Activated T-cell treated with anti-CD3 and anti-CD28 coated beads for 1 hour (primary cell): ENCODE data around the gene RBMXL3.
"Not testable (repeated sequence)": the region's sequence is repeated elsewhere in the genome, so short reads cannot be mapped to it uniquely, and the experiment has no call there.

Experiments used
- DNase-seq: peaks from one replicate; pipeline ENCODE4 v3.0.0-alpha.2; 2020; ENCODE audit warnings: low read depth

The RBMXL3 gene

DNA sequence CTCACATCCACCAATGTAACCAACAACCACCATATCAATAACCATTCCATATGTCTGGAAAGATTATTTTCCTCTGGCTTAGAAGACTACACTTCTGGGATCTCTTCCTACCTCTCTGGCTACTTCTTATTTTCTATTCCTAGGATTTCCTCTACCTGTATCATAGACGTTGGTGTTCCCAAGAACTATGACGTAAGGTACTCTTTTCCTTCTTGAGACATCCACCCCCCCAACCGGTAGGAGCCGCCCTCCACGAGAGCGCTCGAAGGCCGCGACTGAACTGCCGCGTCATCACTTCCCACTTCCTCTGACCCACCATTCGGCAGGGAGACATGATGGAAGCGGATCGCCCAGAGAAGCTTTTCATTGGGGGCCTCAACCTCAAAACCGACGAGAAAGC, at the start of gene RBMXL3:
Gene RBMXL3, plus strand, starts transcription at position 301 of the 400 bp plus-strand sequence. Its CDS starts 32 bp downstream, at position 333.
- no peak for DNase-seq

DNA sequence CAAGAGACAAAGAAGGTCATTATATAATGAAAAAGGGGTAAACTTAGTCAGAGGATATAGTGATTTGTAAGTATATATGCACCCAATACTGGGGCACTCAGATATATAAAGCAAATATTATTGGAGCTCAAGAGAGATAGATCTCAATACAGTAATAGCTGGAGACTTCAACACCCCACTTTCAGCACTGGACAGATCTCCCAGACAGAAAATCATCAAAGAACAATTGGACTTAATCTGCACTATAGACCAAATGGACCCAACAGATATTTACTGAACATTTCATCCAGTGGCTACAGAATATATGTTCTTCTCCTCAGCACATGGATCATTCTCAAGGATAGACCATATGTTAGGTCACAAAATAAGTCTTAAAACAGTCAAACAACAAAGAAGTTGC, 47.2 kb upstream of the RBMXL3 start:
- DNase-seq: no peak

DNA sequence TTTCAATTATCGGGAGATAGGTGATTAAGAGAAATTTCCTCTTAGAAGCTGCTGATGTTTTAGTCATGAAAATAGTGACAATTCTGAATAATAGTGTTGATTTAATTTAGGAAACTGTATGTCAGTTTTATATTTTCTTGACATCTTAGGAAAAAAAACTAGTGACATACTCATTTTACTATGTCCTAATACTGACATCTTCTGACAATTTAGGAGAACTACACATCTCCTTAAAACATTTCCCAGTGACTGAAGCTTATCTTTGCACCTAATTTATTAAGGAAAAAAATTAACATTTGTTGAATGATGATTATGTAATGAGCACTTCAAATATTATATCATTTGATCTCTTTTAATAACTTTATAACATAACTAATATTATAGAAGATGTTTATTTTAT, 42.0 kb upstream of the RBMXL3 start:
- no peak for DNase-seq

DNA sequence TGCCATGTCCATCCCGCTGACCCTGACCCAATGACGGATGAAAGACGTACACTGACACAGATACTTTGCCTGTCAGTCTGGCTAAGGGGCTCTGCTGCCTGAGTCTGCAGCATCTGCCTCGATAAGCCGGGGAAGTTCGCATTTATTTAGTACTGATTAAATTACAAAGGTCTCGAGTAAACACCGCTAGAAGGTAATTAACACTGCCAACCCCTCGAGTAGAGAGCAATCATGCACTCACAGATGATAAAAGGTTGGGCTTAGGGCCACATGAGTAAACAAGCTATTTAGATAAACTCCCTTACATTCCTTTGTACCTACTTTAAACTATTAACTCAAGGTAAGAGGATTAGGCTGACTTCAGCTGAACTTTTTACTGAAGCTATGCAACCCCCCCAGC, 16.0 kb upstream of the RBMXL3 start:
- DNase-seq: no peak

DNA sequence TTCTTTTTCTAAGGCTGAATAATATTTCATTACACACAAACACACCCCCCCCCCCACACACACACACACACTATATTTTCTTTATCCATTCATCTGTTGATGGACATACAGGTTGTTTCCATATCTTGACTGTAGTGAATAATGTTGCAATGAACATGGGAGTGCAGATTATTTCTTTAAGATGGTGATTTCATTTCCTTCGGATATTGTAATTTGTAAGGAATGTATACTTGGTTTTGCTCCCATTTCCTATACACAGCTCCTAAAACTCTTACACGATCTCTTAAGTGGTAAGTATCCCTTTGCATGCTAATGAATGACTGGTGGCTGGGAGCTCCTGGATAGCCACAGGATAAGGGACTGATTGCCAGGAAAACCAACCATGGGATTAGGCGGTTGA, 14.7 kb upstream of the RBMXL3 start:
- DNase-seq: no peak

DNA sequence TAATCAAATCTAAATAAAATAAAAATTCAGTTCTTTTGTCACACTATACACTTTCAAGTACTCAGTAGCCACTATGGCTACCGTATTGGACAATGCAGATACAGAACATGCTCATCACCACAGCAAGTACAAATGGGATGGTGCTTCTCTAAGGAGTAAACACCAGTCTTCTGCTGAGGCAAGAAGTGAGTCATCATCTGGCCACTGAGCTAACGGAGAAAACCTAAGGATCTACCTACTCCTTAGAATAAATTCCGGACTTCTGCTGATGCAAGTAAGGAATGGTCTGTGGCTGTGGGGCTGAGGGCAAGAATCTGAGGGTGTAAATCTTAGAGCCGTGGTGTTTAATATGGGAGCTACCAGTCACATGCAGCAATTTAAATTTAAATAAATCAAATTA, 11.3 kb upstream of the RBMXL3 start:
- no peak for DNase-seq

DNA sequence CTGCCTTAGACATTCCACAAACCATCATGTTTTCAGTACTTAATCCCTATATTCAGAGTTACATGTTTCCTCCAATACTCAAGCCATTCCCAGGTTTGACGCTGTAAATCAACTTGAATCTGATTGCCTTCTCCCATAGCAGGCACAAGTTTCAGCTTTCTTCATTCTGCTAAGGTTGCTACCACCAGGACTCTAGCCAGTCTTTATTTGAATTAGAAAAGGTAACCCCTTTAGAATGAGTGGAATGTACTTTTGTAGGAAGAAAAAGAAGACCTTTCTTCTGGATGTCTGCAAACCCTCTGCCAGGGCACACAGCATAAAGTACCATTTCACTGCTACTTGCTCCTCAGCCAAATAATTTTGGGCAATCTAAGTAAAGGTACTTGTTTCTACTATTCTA, 10.7 kb upstream of the RBMXL3 start:
- no peak for DNase-seq

DNA sequence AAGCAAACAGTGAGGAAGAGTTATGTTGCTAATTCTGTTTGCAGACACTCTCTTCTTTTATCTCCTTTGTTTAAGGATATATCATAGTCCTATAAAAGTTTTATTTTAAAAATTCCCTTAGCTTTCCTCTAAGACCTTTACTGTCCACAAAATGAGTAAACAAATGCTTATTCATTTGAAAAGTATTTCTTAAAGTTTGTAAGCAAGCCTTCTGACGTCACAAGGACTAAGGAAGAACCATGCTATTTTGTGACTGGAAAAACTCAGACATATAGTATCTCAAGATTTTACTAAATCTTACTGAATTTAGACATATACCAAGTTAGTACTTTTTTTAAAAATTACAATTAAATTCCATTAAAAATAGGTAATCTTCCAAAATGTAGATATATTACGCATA, 5.2 kb upstream of the RBMXL3 start:
- DNase-seq: no peak

DNA sequence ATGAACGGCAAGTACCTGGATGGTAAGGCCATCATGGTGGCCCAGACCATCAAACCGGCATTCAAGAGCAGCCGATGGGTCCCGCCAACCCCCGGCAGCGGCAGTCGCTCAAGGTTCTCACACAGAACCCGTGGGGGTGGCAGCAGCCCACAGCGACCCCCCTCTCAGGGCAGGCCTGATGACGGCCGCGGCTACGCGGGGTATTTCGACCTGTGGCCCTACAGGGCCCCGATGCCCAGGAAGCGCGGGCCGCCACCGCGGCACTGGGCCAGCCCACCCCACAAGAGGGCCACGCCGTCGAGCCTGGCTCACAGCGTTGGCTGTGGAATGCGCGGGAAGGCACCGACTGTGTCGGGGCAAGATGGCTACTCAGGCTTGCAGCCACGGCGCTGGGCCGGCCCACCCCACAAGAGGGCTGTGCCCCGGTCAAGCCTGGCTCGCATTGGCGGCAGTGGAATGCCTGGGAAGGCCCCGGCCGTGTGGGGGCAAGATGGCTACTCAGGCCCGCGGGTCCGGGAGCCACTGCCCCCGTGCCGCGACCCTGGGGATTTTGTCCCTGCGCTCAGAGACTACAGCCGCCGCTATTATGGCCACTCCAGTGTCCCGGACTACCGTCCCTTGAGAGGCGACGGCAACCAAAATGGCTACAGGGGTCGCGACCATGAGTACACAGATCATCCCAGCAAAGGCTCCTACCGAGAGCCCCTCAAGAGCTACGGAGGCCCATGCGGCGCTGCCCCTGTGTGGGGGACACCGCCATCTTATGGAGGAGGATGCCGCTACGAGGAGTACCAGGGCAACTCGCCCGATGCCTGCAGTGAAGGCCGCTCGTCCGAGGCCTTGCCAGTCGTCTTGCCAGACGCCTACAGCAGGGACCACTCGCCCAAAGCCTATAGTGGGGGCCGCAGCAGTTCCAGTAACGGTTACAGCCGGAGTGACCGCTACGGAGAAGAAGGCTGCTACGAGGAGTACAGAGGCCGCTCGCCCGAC, 731 bp downstream of the RBMXL3 start:
- DNase-seq: no peak

DNA sequence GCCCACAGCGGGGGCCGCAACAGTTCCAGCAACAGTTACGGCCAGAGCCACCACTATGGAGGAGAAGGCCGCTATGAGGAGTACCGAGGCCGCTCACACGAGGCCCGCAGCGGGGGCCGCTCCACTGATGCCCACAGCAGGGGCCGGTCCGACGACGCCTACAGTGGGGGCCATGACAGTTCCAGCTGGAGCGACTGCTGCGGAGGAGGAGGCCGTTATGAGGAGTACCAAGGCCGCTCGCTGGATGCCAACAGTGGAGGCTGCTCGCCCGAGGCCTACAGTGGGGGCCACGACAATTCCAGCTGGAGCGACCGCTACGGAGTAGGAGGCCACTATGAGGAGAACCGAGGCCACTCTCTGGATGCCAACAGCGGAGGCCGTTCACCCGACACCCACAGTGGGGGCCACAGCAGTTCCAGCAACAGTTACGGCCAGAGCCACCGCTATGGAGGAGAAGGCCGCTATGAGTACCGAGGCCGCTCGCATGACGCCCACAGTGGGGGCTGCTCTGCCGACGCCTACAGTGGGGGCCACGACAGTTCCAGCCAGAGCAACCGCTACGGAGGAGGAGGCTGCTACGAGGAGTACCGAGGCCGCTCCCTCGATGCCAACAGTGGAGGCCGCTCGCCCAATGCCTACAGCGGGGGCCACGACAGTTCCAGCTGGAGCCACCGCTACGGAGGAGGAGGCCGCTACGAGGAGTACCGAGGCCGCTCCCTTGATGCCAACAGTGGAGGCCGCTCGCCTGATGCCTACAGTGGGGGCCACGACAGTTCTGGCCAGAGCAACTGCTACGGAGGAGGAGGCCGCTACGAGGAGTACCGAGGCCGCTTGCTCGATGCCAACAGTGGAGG, 1.7 kb downstream of the RBMXL3 start:
- DNase-seq: no peak

DNA sequence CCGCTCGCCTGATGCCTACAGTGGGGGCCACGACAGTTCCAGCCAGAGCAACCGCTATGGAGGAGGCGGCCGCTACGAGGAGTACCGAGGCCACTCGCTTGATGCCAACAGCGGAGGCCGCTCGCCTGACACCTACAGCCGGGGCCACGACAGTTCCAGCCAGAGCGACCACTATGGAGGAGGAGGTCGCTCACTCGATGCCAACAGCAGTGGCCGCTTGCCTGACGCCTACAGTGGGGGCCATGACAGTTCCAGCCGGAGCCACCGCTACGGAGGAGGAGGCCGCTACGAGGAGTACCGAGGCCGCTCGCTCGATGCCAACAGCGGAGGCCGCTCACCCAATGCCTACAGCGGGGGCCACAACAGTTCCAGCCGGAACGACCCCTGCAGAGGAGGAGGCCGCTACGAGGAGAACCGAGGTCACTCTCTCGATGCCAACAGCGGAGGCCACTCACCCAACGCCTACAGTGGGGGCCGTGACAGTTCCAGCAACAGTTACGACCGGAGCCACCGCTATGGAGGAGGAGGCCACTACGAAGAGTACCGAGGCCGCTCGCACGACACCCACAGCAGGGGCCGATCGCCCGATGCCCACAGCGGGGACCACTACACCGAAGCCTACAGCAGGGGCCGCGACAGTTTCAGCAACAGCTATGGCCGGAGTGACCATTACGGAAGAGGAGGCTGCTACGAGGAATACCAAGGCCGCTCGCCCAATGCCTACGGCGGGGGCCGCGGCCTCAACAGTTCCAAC, 2.5 kb downstream of the RBMXL3 start:
- DNase-seq: no peak

DNA sequence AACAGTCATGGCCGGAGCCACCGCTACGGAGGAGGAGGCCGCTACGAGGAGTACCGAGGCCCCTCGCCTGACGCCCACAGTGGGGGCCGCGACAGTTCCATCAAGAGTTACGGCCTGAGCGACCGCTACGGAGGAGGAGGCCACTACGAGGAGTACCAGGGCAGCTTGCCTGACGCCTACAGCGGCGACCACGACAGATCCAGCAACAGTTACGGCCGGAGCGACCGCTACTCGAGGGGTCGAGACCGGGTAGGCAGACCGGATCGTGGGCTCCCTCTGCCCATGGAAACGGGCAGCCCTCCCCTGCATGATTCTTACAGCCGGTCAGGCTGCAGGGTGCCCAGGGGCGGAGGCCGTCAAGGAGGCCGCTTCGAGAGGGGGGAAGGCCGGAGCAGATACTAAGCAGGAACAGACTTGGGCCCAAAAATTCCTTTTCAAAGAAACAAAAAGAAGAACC, 3.1 kb downstream of the RBMXL3 start:
- no peak for DNase-seq

DNA sequence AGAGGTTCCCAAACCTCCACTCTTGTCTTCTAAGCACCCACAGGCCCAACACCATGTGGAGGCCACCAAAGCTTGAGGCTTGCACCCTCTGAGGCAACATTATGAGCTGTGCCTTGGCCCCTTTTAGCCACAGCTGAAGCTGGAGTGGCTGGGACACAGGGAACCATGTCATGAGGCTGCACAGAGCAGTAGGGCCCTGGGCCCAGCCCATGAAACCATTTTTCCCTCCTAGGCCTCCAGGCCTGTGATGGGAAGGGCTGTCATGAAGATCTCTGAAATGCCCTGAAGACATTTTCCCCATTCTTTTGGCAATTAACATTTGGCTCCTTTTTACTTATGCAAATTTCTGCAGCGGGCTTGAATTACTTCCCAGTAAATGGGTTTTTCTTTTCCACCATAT, 14.8 kb downstream of the RBMXL3 start:
- no peak for DNase-seq

DNA sequence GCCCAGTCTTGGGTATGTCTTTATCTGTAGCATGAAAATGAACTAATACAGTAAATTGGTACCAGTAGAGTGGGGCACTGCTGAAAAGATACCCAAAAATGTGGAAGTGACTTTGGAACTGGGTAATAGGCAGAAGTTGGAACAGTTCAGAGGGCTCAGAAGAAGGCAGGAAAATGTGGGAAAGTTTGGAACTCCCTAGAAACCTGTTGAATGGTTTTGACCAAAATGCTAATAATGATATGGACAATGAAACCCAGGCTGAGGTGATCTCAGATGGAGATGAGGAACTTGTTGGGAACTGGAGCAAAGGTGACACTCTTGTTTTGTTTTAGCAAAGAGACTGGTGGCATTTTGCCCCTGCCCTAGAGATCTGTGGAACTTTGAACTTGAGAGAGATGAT, 20.3 kb downstream of the RBMXL3 start:
- not testable (repeated sequence) for DNase-seq

DNA sequence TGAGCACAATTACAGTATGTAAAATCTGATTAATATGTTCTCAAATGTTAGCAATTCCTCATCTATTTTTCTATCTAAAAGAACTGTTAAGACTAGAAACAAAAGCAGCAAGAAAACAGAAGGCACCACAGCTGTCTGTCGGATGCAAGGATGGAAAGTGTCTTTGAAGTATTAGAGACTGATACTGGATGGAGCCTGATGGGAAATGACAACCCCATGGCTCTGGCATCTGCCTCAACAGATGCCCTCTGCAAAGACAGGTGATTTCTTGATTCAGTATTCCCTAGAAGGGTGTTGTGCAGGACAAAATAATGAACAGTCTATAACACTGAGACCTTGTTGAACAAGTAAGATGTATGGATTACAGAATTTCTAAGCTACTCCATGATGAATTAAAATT, 24.9 kb downstream of the RBMXL3 start:
- no peak for DNase-seq

DNA sequence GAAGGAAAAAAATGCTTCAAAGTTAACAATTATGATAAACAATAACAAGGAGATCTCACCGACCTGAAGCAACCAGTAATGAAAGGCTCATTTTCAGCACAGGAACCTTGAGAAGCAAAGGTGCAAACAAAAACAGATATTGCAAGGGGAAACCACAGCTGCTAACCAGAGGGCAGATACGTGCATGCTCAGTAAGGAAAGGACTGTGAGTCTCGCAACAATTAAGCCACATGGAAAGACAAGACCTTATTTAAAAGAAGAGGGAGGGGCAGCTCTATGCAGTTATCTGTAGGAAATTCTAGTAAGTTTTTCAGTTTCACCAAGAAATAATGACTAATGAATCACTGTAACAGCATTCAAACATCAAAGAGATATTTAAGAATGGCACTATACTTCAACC, 25.4 kb downstream of the RBMXL3 start:
- DNase-seq: no peak

DNA sequence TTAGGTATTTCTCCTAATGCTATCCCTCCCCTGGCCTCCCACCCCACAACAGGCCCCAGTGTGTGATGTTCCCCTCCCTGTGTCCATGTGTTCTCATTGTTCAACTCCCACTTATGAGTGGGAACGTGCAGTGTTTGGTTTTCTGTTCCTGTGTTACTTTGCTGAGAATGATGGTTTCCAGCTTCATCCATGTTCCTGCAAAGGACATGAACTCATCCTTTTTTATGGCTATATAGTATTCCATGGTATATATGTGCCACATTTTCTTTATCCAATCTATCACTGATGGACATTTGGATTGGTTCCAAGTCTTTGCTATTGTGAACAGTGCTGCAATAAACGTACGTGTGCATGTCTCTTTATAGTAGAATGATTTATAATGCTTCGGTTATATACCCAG, 28.1 kb downstream of the RBMXL3 start:
- not testable (repeated sequence) for DNase-seq

DNA sequence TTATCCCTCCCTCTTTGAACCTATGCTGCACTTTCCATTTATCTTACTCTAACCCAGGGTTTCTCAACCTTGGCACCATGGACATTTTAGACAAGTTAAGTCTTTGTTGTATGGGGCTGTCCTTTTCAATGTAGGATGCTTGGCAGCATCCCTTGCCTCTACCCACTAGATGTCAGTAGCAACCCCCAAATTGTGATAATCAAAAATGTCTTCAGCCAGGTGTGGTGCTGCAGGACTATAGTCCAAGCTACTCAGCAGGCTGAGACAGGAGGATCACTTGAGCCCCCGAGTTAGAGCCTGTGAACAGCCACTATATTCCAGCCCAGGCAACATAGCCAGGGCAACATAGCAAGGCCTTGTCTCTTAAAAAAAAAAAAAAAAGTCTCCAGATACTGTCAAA, 37.7 kb downstream of the RBMXL3 start:
- DNase-seq: no peak

DNA sequence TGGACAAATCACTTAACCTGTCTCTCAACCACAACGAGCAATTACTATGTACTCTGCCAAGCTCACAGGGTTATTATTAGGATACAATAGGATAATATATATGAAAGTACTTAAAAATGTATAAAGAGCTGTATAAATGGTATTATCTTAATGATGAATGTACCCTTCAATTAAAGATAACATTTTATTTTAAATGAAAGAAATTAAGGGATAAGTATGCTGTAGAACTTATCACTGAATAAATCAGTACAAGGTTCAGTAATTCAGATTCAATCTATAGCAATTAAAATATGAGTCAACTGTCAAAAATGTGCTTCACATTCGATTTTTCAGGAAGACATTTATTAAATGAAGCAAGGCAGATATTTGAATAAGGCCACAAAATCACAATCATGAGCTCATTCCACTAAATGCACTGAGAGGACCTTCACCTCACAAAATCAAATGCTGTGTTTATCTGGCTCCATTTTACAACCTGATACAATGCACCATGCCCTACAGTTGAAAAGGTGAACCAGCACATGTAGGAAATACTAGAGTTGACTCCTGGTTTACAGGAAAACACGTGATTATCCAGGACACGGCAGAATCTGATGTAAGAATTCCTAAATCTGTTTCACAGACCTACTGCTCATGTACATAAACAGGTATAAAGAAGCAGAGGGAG, 40.3 kb downstream of the RBMXL3 start:
- no peak for DNase-seq

DNA sequence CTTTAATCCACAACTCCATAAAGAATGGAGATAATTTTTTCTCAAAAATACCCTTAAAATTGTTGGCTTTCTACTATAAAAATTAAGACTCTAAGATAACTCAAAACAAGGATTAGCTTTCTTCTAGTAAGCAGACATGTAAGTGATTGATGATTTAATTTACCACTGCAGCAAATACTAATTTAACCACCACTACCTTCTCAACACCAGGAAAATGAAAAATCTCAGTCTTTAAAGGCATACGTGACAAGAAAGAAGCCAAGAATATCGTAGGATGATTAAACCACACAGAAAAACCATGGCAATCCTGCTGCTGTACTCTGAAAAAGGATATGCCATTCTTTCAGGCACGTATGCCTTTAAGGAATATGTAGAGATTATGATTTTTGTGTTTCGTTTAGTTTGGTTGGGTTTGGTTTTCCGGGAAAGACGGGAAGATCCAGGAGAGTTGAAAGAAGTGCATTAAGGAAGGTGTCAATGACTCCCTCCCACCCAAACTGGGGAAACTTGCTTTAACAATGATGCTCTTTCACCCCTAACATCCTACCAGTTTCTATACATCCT, 43.8 kb downstream of the RBMXL3 start:
- DNase-seq: no peak
